Naive thymus-derived CD4-positive, alpha-beta T cell (primary cell): Measurements from ENCODE around the gene WDSUB1. TPM values are rescaled to one million over a fixed set of nuclear protein-coding genes. Genes with fewer than 3 reads are reported as not detected.

Experiments used
- ATAC-seq: fragments of 150-1000 bp; cut with Tn5 transposase; 2 replicates; pipeline ENCODE4 v1.10.0; 2021; ENCODE audit warnings: mild to moderate bottlenecking, moderate library complexity
- CTCF ChIA-PET: fragments of 350-600 bp; sonication (Branson Sonifier 250); formaldehyde crosslinking; loops from one replicate; lab custom pipeline; 2021; ENCODE audit warnings: antibody characterized with exemption; lab: Charles Lee
- POLR2A ChIA-PET: fragments of 350-600 bp; sonication (Branson Sonifier 250); formaldehyde crosslinking; loops from one replicate; lab custom pipeline; 2021; ENCODE audit warnings: antibody characterized with exemption, inconsistent platforms; lab: Charles Lee
- DNase-seq, 9 donors: peaks; one replicate each; pipeline versions ENCODE4 v3.0.0 to v3.0.0-alpha.2; 2020 to 2022; ENCODE audit warnings: mixed read lengths in 1 of 9
- H3K27ac ChIP-seq: one replicate; pipeline ENCODE4 v1.7.0; 2013; ENCODE audit warnings: mild to moderate bottlenecking, low read depth, low read length, moderate library complexity
- H3K27me3 ChIP-seq, 2 donors: one replicate each; pipeline ENCODE4 v1.7.0; 2013; ENCODE audit warnings: low read length in 2 of 2, mild to moderate bottlenecking in 2 of 2, moderate library complexity in 2 of 2; ENCODE audit not compliant: control insufficient read depth in 2 of 2, insufficient read depth in 2 of 2
- H3K36me3 ChIP-seq, 3 experiments: 1 replicate in 2 of 3; 2 replicates in 1 of 3; pipeline ENCODE4 v1.7.0; 2013; ENCODE audit warnings: low read length in 3 of 3, mild to moderate bottlenecking in 3 of 3, moderate library complexity in 1 of 3; ENCODE audit not compliant: insufficient read depth in 3 of 3, control insufficient read depth in 2 of 3
- H3K4me1 ChIP-seq, 2 donors: one replicate each; pipeline ENCODE4 v1.7.0; 2013; ENCODE audit warnings: low read length in 2 of 2, mild to moderate bottlenecking in 2 of 2, moderate library complexity in 1 of 2; ENCODE audit not compliant: control insufficient read depth in 2 of 2, insufficient read depth in 2 of 2
- H3K4me3 ChIP-seq: 2 replicates; pipeline ENCODE4 v1.7.0; 2013; ENCODE audit warnings: mild to moderate bottlenecking, low read length
- H3K9me3 ChIP-seq, 3 experiments: 1 replicate in 2 of 3; 2 replicates in 1 of 3; pipeline ENCODE4 v1.7.0; 2013; ENCODE audit warnings: low read length in 3 of 3; ENCODE audit not compliant: control insufficient read depth in 2 of 3
- H3K27ac Mint-ChIP-seq, 9 donors: one replicate each; pipeline ENCODE4 v1.8.0; 2020 to 2022; ENCODE audit warnings: mixed read lengths in 9 of 9, mild to moderate bottlenecking in 8 of 9, moderate library complexity in 5 of 9, inconsistent platforms in 2 of 9
- H3K27me3 Mint-ChIP-seq, 5 donors: one replicate each; pipeline ENCODE4 v1.8.0; 2021 to 2022; ENCODE audit warnings: mixed read lengths in 5 of 5, mild to moderate bottlenecking in 1 of 5
- H3K36me3 Mint-ChIP-seq, 5 donors: one replicate each; pipeline ENCODE4 v1.8.0; 2020 to 2022; ENCODE audit warnings: mixed read lengths in 5 of 5, mild to moderate bottlenecking in 3 of 5, inconsistent platforms in 1 of 5
- H3K4me1 Mint-ChIP-seq, 7 donors: one replicate each; pipeline ENCODE4 v1.8.0; 2020 to 2022; ENCODE audit warnings: mixed read lengths in 7 of 7, mild to moderate bottlenecking in 3 of 7, inconsistent platforms in 1 of 7
- H3K4me3 Mint-ChIP-seq, 10 donors: one replicate each; pipeline ENCODE4 v1.8.0; 2020 to 2022; ENCODE audit warnings: mild to moderate bottlenecking in 10 of 10, mixed read lengths in 10 of 10, moderate library complexity in 6 of 10, inconsistent platforms in 2 of 10
- H3K9me3 Mint-ChIP-seq, 11 donors: one replicate each; pipeline ENCODE4 v1.8.0; 2020 to 2022; ENCODE audit warnings: mixed read lengths in 11 of 11, mild to moderate bottlenecking in 4 of 11, inconsistent platforms in 1 of 11, moderate library complexity in 1 of 11
- intact Hi-C, 2 donors: fragments of 100-400 bp; cut with micrococcal nuclease; formaldehyde crosslinking; loops; one replicate each; pipeline ENCODE4 v1.15.1; 2023
- polyA plus RNA-seq, 2 donors: library from polyadenylated mRNA; unstranded; fragments of 300-500 nt; fragmentation: Illumina TruSeq; gene quantifications; one replicate each; pipeline ENCODE4 v1.2.3, GENCODE V29; 2021
- total RNA-seq, 6 experiments: library from RNA in 5 of 6; stranded (reverse) in 5 of 6; gene quantifications; 1 replicate in 5 of 6; 2 replicates in 1 of 6; pipeline ENCODE4 v1.2.3 and lab custom pipeline; 2021 to 2026

Gene WDSUB1
- total and polyA plus RNA-seq, 7 experiments from 2014 or later: 5.8 to 10.6 (median 7.5) TPM

DNA sequence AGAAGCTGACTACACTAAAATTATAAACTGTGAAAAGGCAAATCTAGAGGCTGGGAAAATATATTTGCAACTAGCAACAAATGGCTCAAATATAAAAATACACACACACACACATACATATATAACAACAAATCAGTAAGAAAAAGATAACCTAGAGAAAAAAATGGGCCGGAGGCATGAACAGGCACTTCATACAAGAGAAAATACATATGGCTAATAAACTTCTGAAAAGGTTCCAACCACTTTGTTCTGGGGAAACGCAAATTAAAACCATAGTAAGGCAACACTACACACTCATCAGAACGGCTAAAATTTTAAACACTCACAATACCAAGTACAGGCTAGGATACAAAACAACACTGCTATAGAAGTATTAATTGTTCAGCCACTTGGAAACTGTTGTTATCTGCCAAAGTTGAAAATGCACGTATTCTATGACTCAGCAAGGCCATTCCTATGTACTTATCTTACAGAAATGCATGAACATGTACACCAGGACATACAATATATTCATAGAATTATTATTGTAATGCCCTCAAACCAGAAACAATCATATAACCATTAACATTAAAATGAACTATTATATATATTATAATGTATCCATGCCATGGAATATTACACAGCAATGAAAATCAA, 15.6 kb downstream of the WDSUB1 start:
- H3K27me3 Mint-ChIP-seq: no peaks in the 10 kb centered on the region
- Histone ChIP-seq H3K4me1 (no peaks in the 10 kb centered on the region), H3K9me3 (no peaks in the 10 kb centered on the region), H3K27ac (no peak overlapping the region), H3K27me3 (no peaks in the 10 kb centered on the region), H3K36me3 (peaks cover 0 to 10% (median 0%) of the 10 kb centered on the region in 3 experiments), H3K4me3 (no peak overlapping the region)
- H3K4me3 Mint-ChIP-seq: no peak overlapping the region
- H3K27ac Mint-ChIP-seq: no peak overlapping the region
- H3K4me1 Mint-ChIP-seq: peaks cover 0 to 11% (median 4%) of the 10 kb centered on the region in 7 donors
- peaks cover 0 to 2% (median 0%) of the 10 kb centered on the region in 11 donors for H3K9me3 Mint-ChIP-seq
- H3K36me3 Mint-ChIP-seq: peaks cover 8 to 75% (median 59%) of the 10 kb centered on the region in 5 donors
- POLR2A ChIA-PET: no interaction called here
- DNase-seq (no peak), ATAC-seq (no peak)
- CTCF ChIA-PET: no interaction called here
- intact Hi-C loops: no loop called here

DNA sequence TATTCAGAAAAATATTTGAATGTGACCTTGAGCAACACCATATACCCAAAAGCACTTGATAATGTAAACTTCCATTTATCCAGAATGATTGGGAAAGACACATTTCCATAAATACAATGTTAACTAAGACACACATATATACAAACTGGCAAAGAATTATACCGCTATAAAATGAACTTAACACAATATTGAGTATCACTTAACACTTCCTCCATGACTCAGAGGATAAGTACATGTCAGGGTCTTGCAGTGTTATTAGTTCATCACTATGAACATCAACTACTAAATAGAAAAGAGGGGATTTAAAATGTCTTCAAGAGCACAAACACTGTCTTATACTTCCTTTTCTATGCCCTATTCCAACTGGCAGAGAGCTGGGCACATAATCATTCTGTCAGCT, 18.6 kb downstream of the WDSUB1 start:
- Mint-ChIP-seq H3K27me3 (no peaks in the 10 kb centered on the region), H3K4me1 (peaks cover 0 to 9% (median 0%) of the 10 kb centered on the region in 7 donors), H3K27ac (peak overlapping the region in 1 of 9 donors; percentile 5), H3K36me3 (peaks cover 4 to 75% (median 57%) of the 10 kb centered on the region in 5 donors), H3K9me3 (peaks cover 0 to 2% (median 0%) of the 10 kb centered on the region in 11 donors), H3K4me3 (no peak overlapping the region)
- ChIA-PET POLR2A (no interaction called here), CTCF (interaction anchor here (0.6 kb wide), 1 partner anchor 1965 kb away, joined by 4 read pairs; no protein-coding TSS in a partner anchor)
- no peak overlapping the region for H3K4me3 ChIP-seq
- H3K4me1 ChIP-seq: no peaks in the 10 kb centered on the region
- no peaks in the 10 kb centered on the region for H3K27me3 ChIP-seq
- H3K9me3 ChIP-seq: no peaks in the 10 kb centered on the region
- ATAC-seq: no peak
- peaks cover 0 to 6% (median 0%) of the 10 kb centered on the region in 3 experiments for H3K36me3 ChIP-seq
- intact Hi-C loops: no loop called here
- no peak overlapping the region for H3K27ac ChIP-seq
- DNase-seq: no peak

- H3K27me3 Mint-ChIP-seq: no peaks in the 10 kb centered on the region
- H3K4me1 ChIP-seq: no peaks in the 10 kb centered on the region
- no peak overlapping the region for H3K4me3 Mint-ChIP-seq
- no peak overlapping the region for H3K27ac Mint-ChIP-seq
- no peaks in the 10 kb centered on the region for H3K9me3 ChIP-seq
- H3K27me3 ChIP-seq: no peaks in the 10 kb centered on the region
- H3K36me3 ChIP-seq: no peaks in the 10 kb centered on the region
- peaks cover 0 to 9% (median 0%) of the 10 kb centered on the region in 7 donors for H3K4me1 Mint-ChIP-seq
- H3K36me3 Mint-ChIP-seq: peaks cover 4 to 72% (median 61%) of the 10 kb centered on the region in 5 donors
- ChIA-PET POLR2A (no interaction called here), CTCF (no interaction called here)
- no peak overlapping the region for H3K27ac ChIP-seq
- intact Hi-C loops: no loop called here
- DNase-seq (no peak), ATAC-seq (no peak)
- peaks cover 0 to 2% (median 0%) of the 10 kb centered on the region in 11 donors for H3K9me3 Mint-ChIP-seq
- no peak overlapping the region for H3K4me3 ChIP-seq
Observed at GRCh38 chr2:159266554-159266953, 19.9 kb downstream of the WDSUB1 start.

GRCh38 chr2:159265171-159265576, 21.3 kb downstream of the WDSUB1 start:
- no peak overlapping the region for H3K4me3 Mint-ChIP-seq
- H3K9me3 Mint-ChIP-seq: peaks cover 0 to 2% (median 0%) of the 10 kb centered on the region in 11 donors
- intact Hi-C loops: no loop called here
- no peak overlapping the region for H3K27ac ChIP-seq
- peaks cover 0 to 9% (median 0%) of the 10 kb centered on the region in 7 donors for H3K4me1 Mint-ChIP-seq
- H3K36me3 ChIP-seq: no peaks in the 10 kb centered on the region
- no peak overlapping the region for H3K4me3 ChIP-seq
- peaks cover 4 to 58% (median 49%) of the 10 kb centered on the region in 5 donors for H3K36me3 Mint-ChIP-seq
- ChIA-PET CTCF (no interaction called here), POLR2A (no interaction called here)
- ATAC-seq (no peak), DNase-seq (no peak)
- H3K9me3 ChIP-seq: no peaks in the 10 kb centered on the region
- H3K27ac Mint-ChIP-seq: no peak overlapping the region
- no peaks in the 10 kb centered on the region for H3K27me3 ChIP-seq
- H3K27me3 Mint-ChIP-seq: no peaks in the 10 kb centered on the region
- no peaks in the 10 kb centered on the region for H3K4me1 ChIP-seq

GRCh38 chr2:159262904-159263303, 23.6 kb downstream of the WDSUB1 start:
- no peak for ATAC-seq
- no peaks in the 10 kb centered on the region for H3K9me3 Mint-ChIP-seq
- H3K27me3 Mint-ChIP-seq: no peaks in the 10 kb centered on the region
- no peaks in the 10 kb centered on the region for H3K4me1 ChIP-seq
- H3K27ac Mint-ChIP-seq: no peak overlapping the region
- CTCF ChIA-PET: interaction anchor here (0.6 kb wide), 1 partner anchor 93 kb away, joined by 3 read pairs; no protein-coding TSS in a partner anchor
- peaks cover 0 to 3% (median 0%) of the 10 kb centered on the region in 7 donors for H3K4me1 Mint-ChIP-seq
- no peak overlapping the region for H3K4me3 Mint-ChIP-seq
- H3K27me3 ChIP-seq: no peaks in the 10 kb centered on the region
- POLR2A ChIA-PET: no interaction called here
- no peak overlapping the region for H3K27ac ChIP-seq
- peaks cover 4 to 45% (median 33%) of the 10 kb centered on the region in 5 donors for H3K36me3 Mint-ChIP-seq
- DNase-seq: no peak
- H3K36me3 ChIP-seq: no peaks in the 10 kb centered on the region
- no peak overlapping the region for H3K4me3 ChIP-seq
- no peaks in the 10 kb centered on the region for H3K9me3 ChIP-seq
- intact Hi-C loops: no loop called here

- Histone ChIP-seq H3K4me1 (no peaks in the 10 kb centered on the region), H3K9me3 (no peaks in the 10 kb centered on the region), H3K27me3 (no peaks in the 10 kb centered on the region), H3K27ac (no peak overlapping the region), H3K36me3 (no peaks in the 10 kb centered on the region), H3K4me3 (no peak overlapping the region)
- H3K4me1 Mint-ChIP-seq: peaks cover 0 to 3% (median 0%) of the 10 kb centered on the region in 7 donors
- H3K27ac Mint-ChIP-seq: no peak overlapping the region
- no peak for ATAC-seq
- CTCF ChIA-PET: interaction anchor here (0.6 kb wide), 1 partner anchor 93 kb away, joined by 3 read pairs; no protein-coding TSS in a partner anchor
- H3K4me3 Mint-ChIP-seq: no peak overlapping the region
- POLR2A ChIA-PET: no interaction called here
- H3K27me3 Mint-ChIP-seq: no peaks in the 10 kb centered on the region
- no peaks in the 10 kb centered on the region for H3K9me3 Mint-ChIP-seq
- peaks cover 4 to 40% (median 28%) of the 10 kb centered on the region in 5 donors for H3K36me3 Mint-ChIP-seq
- DNase-seq: no peak
- intact Hi-C loops: no loop called here
Observed at GRCh38 chr2:159262226-159262625, 24.3 kb downstream of the WDSUB1 start.

GRCh38 chr2:159256159-159256558, 30.3 kb downstream of the WDSUB1 start:
- DNase-seq: no peak
- no peaks in the 10 kb centered on the region for H3K27me3 Mint-ChIP-seq
- H3K27ac ChIP-seq: no peak overlapping the region
- ATAC-seq: no peak
- no peaks in the 10 kb centered on the region for H3K27me3 ChIP-seq
- H3K27ac Mint-ChIP-seq: no peak overlapping the region
- H3K4me3 ChIP-seq: no peak overlapping the region
- ChIA-PET POLR2A (no interaction called here), CTCF (no interaction called here)
- no peak overlapping the region for H3K4me3 Mint-ChIP-seq
- H3K9me3 Mint-ChIP-seq: no peaks in the 10 kb centered on the region
- H3K4me1 Mint-ChIP-seq: no peaks in the 10 kb centered on the region
- H3K4me1 ChIP-seq: no peaks in the 10 kb centered on the region
- peaks cover 0 to 7% (median 0%) of the 10 kb centered on the region in 3 experiments for H3K36me3 ChIP-seq
- no peaks in the 10 kb centered on the region for H3K9me3 ChIP-seq
- intact Hi-C loops: no loop called here
- H3K36me3 Mint-ChIP-seq: peaks cover 0 to 29% (median 12%) of the 10 kb centered on the region in 5 donors
